Neutrophil (primary cell): ENCODE results near the gene OGDHL.
"Not testable (repeated sequence)": the region's sequence is repeated elsewhere in the genome, so short reads cannot be mapped to it uniquely, and the experiment has no call there.

Experiments
- H3K27ac ChIP-seq: fragments of 200-600 bp; sonication (generic); 2 replicates; pipeline ENCODE4 v1.5.1; 2016; ENCODE audit warnings: mild to moderate bottlenecking, moderate library complexity
- H3K27me3 ChIP-seq: fragments of 200-600 bp; sonication (generic); 2 replicates; pipeline ENCODE4 v1.6.0; 2016; ENCODE audit warnings: mild to moderate bottlenecking
- H3K36me3 ChIP-seq: fragments of 200-600 bp; sonication (generic); 2 replicates; pipeline ENCODE4 v1.5.1; 2017
- H3K4me1 ChIP-seq, 2 experiments: fragments of 200-600 bp in 1 of 2; sonication (generic) in 1 of 2; 1 replicate in 1 of 2; 2 replicates in 1 of 2; pipeline versions ENCODE4 v1.5.1 to v1.6.1; 2013 to 2016; ENCODE audit warnings: low read depth in 1 of 2, low read length in 1 of 2, mild to moderate bottlenecking in 1 of 2, moderate library complexity in 1 of 2; ENCODE audit not compliant: control insufficient read depth in 1 of 2, insufficient read depth in 1 of 2
- H3K4me3 ChIP-seq, 2 experiments: fragments of 200-600 bp in 1 of 2; sonication (generic) in 1 of 2; 1 replicate in 1 of 2; 2 replicates in 1 of 2; pipeline ENCODE4 v1.5.1; 2013 to 2016; ENCODE audit warnings: low read depth in 1 of 2, low read length in 1 of 2, mild to moderate bottlenecking in 1 of 2, moderate library complexity in 1 of 2
- H3K9me3 ChIP-seq: fragments of 200-600 bp; sonication (generic); 2 replicates; pipeline ENCODE4 v1.5.1; 2016
- TF ChIP-seq, protein P1 (sequence below): fragments of 200-600 bp; sonication (generic); IDR thresholded peaks from 2 replicates; pipeline ENCODE4 v1.5.1; 2016; ENCODE audit warnings: antibody characterized with exemption

Gene OGDHL

DNA sequence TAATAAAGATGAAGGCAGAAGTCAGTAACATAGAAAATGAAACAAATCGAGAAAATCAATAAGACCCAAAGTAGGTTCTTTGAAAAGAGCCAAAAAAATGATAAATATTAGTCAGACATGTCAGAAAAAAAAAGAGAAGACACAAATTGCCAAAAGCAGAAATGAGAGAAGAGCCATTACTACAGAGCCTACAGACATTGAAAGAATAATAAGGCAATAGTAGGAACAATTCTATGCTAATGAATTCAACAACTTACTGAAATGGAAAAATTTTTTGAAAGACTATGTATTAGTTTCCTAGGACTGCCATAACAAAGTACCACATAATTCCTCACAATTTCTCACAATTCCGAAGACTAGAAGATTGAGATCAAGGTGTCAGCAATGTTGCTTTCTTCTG, 35.5 kb downstream of the OGDHL start:
- TF ChIP-seq, protein P1, sequence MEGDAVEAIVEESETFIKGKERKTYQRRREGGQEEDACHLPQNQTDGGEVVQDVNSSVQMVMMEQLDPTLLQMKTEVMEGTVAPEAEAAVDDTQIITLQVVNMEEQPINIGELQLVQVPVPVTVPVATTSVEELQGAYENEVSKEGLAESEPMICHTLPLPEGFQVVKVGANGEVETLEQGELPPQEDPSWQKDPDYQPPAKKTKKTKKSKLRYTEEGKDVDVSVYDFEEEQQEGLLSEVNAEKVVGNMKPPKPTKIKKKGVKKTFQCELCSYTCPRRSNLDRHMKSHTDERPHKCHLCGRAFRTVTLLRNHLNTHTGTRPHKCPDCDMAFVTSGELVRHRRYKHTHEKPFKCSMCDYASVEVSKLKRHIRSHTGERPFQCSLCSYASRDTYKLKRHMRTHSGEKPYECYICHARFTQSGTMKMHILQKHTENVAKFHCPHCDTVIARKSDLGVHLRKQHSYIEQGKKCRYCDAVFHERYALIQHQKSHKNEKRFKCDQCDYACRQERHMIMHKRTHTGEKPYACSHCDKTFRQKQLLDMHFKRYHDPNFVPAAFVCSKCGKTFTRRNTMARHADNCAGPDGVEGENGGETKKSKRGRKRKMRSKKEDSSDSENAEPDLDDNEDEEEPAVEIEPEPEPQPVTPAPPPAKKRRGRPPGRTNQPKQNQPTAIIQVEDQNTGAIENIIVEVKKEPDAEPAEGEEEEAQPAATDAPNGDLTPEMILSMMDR = no peak
- Histone ChIP-seq H3K4me1 (no peaks in the 10 kb centered on the region), H3K9me3 (no peaks in the 10 kb centered on the region), H3K36me3 (no peaks in the 10 kb centered on the region), H3K27ac (no peak overlapping the region), H3K4me3 (no peak overlapping the region), H3K27me3 (peaks cover 2% of the 10 kb centered on the region)

DNA sequence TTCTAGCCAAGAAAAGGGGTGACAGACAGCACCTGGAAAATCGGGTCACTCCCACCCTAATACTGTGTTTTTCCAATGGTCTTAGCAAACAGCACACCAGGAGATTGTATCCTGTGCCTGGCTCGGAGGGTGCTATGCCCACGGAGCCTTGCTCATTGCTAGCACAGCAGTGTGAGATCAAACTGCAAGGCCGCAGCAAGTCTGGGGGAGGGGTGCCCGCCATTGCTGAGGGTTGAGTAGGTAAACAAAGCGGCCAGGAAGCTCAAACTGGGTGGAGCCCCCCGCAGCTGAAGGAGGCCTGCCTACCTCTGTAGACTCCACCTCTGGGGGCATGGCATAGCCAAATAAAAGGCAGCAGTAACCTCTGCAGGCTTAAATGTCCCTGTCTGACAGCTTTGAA, 47.0 kb downstream of the OGDHL start:
- H3K4me1 ChIP-seq, H3K9me3 ChIP-seq, H3K27ac ChIP-seq, H3K36me3 ChIP-seq, H3K4me3 ChIP-seq: not testable (repeated sequence)
- peaks cover 13% of the 10 kb centered on the region for H3K27me3 ChIP-seq

DNA sequence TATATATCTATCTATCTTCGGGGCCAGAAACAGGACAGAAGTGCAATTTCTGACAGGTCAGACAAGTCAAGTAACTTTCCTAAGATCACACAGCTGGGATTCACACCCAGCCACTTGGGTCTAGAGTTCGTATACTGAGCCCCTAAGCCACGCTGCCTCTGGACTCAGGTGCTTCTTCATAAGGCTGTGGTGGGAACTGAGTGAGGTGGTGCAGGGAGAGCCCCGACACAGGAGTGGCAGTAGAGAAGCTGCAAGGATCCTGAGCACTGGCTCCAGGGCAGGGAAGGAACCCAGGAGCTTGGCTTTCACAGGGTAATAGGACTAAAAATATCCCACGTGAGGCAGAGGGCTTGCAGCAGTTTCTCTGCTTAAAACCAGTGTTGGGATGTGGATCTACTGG, 48.9 kb downstream of the OGDHL start:
- Histone ChIP-seq H3K27me3 (peaks cover 22% of the 10 kb centered on the region), H3K36me3 (no peaks in the 10 kb centered on the region), H3K4me3 (no peak overlapping the region), H3K9me3 (no peaks in the 10 kb centered on the region), H3K27ac (no peak overlapping the region), H3K4me1 (no peaks in the 10 kb centered on the region)
- TF ChIP-seq, protein P1 = no peak

DNA sequence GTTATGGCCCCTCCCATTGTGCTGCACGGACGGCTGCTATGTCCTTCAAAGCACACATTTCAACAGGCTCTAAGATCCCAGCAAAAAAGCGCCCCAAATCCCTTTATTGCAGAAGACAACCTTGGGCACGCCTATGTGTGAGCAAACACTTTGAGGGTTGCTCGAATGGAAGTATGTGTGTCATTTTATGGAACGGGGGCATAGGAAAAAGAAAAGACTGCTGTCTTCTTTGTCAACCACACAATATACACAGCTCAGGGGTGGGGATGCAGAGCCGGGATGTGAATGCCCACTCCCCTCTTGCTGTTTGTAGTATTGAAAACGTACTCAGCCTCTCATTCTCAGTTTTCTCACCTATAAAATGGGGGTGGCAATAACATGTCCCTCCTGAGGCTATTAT, 50.6 kb downstream of the OGDHL start:
- TF ChIP-seq, protein P1 = no peak
- peaks cover 39% of the 10 kb centered on the region for H3K27me3 ChIP-seq
- no peak overlapping the region for H3K4me3 ChIP-seq
- H3K27ac ChIP-seq = no peak overlapping the region
- no peaks in the 10 kb centered on the region for H3K36me3 ChIP-seq
- H3K9me3 ChIP-seq = no peaks in the 10 kb centered on the region
- H3K4me1 ChIP-seq = no peaks in the 10 kb centered on the region

DNA sequence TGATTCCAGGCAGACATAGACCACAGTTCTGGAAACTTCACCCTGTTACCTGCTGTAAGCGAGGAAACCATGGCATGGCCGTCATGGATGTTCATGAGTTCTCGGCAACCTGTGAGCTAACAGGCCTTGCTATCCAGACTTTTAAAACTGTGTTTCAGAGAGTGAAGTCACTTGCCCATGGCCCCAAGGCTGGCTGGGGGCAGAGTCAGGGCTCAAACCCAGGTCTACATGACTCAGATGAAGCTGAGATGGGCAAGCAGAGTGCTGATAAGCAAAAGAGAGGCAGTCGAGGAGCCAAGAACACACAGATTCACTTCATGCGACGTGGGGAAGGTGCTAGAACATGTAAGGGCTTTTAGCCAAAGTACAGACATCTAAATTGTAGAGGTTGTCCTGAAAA, 51.2 kb downstream of the OGDHL start:
- TF ChIP-seq, protein P1 = no peak
- H3K27ac ChIP-seq = no peak overlapping the region

DNA sequence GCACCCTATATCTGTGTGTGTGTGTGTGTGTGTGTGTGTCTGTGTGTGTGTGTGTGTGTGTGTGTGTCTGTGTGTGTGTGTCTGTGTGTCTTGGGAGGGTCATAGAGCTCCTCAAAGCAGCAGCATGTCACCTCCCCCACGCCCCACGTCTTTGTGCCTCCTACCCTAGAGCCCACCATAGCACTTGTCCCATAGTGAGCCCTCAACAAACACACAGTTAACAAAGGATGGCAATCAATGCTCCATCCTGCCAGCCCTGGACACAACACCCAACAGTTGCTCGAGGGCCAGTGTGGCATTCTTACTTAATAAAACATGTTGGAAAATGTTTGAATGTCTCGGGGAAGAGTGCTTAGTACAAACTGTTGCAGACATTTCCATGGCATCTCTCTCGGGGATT, 52.2 kb downstream of the OGDHL start:
- TF ChIP-seq, protein P1 = no peak

More for the DNA sequence above, 51.2 kb downstream of the OGDHL start:
- no peak overlapping the region for H3K4me3 ChIP-seq
- peaks cover 39% of the 10 kb centered on the region for H3K27me3 ChIP-seq
- no peaks in the 10 kb centered on the region for H3K4me1 ChIP-seq
- H3K36me3 ChIP-seq = no peaks in the 10 kb centered on the region
- no peaks in the 10 kb centered on the region for H3K9me3 ChIP-seq

More for the DNA sequence above, 52.2 kb downstream of the OGDHL start:
- Histone ChIP-seq H3K36me3 (no peaks in the 10 kb centered on the region), H3K4me3 (no peak overlapping the region), H3K9me3 (no peaks in the 10 kb centered on the region), H3K27me3 (peaks cover 39% of the 10 kb centered on the region), H3K4me1 (no peaks in the 10 kb centered on the region), H3K27ac (no peak overlapping the region)
